CD4-positive, alpha-beta T cell (primary cell): Measurements from ENCODE around the gene AAMP. TPM values are rescaled to one million over a fixed set of nuclear protein-coding genes. Genes with fewer than 3 reads are reported as not detected.

ENCODE experiments used
- ATAC-seq: fragments of 200-7000 bp; cut with Tn5 transposase; one replicate; pipeline ENCODE4 v1.10.0; 2022; ENCODE audit warnings: mild to moderate bottlenecking; ENCODE audit not compliant: poor library complexity
- CTCF ChIA-PET: fragments of 350-600 bp; sonication (Branson Sonifier 250); formaldehyde crosslinking; loops from one replicate; lab custom pipeline; 2021; ENCODE audit warnings: antibody characterized with exemption, inconsistent platforms; lab: Charles Lee
- POLR2A ChIA-PET: fragments of 350-600 bp; sonication (Branson Sonifier 250); formaldehyde crosslinking; loops from one replicate; lab custom pipeline; 2021; ENCODE audit warnings: antibody characterized with exemption, inconsistent platforms; lab: Charles Lee
- DNase-seq, 14 experiments: peaks; one replicate each; pipeline ENCODE4 v3.0.0-alpha.2; 2013 to 2020; ENCODE audit warnings: mixed read lengths in 2 of 14
- H3K27ac ChIP-seq, 2 donors: one replicate each; pipeline versions ENCODE4 v1.5.1 to v1.7.0; 2013; ENCODE audit warnings: low read length in 2 of 2, low read depth in 1 of 2, mild to moderate bottlenecking in 1 of 2
- H3K27me3 ChIP-seq, 2 experiments: 1 replicate in 1 of 2; 2 replicates in 1 of 2; pipeline versions ENCODE4 v1.6.1 to v1.7.0; 2013; ENCODE audit warnings: low read length in 2 of 2, control low read depth in 1 of 2, mild to moderate bottlenecking in 1 of 2, moderate library complexity in 1 of 2; ENCODE audit not compliant: insufficient read depth in 2 of 2, control insufficient read depth in 1 of 2
- H3K36me3 ChIP-seq: one replicate; pipeline ENCODE4 v1.6.1; 2013; ENCODE audit warnings: low read length, control low read depth; ENCODE audit not compliant: insufficient read depth
- H3K4me1 ChIP-seq: one replicate; pipeline ENCODE4 v1.6.1; 2013; ENCODE audit warnings: low read length, control low read depth; ENCODE audit not compliant: insufficient read depth
- H3K4me3 ChIP-seq: one replicate; pipeline ENCODE4 v1.5.1; 2013; ENCODE audit warnings: mild to moderate bottlenecking, low read length, moderate library complexity
- H3K9me3 ChIP-seq, 2 experiments: 1 replicate in 1 of 2; 2 replicates in 1 of 2; pipeline versions ENCODE4 v1.6.1 to v1.7.0; 2013; ENCODE audit warnings: low read length in 2 of 2, mild to moderate bottlenecking in 2 of 2, control low read depth in 1 of 2, moderate library complexity in 1 of 2; ENCODE audit not compliant: control insufficient read depth in 1 of 2, insufficient read depth in 1 of 2
- H3K27ac Mint-ChIP-seq: one replicate; pipeline ENCODE4 v1.8.0; 2020; ENCODE audit warnings: mixed read lengths
- H3K27me3 Mint-ChIP-seq: one replicate; pipeline ENCODE4 v1.8.0; 2021; ENCODE audit warnings: mixed read lengths
- H3K36me3 Mint-ChIP-seq: one replicate; pipeline ENCODE4 v1.8.0; 2021; ENCODE audit warnings: low read depth, mixed read lengths
- H3K4me1 Mint-ChIP-seq: one replicate; pipeline ENCODE4 v1.8.0; 2021; ENCODE audit warnings: low read depth, mixed read lengths
- H3K4me3 Mint-ChIP-seq: one replicate; pipeline ENCODE4 v1.8.0; 2020; ENCODE audit warnings: mild to moderate bottlenecking, mixed read lengths
- H3K9me3 Mint-ChIP-seq: one replicate; pipeline ENCODE4 v1.8.0; 2020; ENCODE audit warnings: mixed read lengths
- intact Hi-C, 2 experiments: fragments of 100-400 bp; cut with DNase I in 1 of 2; cut with micrococcal nuclease in 1 of 2; formaldehyde crosslinking; loops; one replicate each; pipeline versions ENCODE4 v1.15.1 to v1.9.0; 2023 to 2025; cut with DNase I, micrococcal nuclease
- total RNA-seq, 174 experiments: library from RNA in 2 of 174; stranded (reverse) in 2 of 174; gene quantifications; one replicate each; pipeline ENCODE4 v1.2.3 and lab custom pipeline; 2021 to 2026
- TF ChIP-seq, protein P1 (sequence below): fragments of 200-600 bp; IDR thresholded peaks from one replicate; pipeline ENCODE4 v1.8.0; 2022; ENCODE audit warnings: antibody characterized with exemption, mild to moderate bottlenecking

The AAMP gene
- total RNA-seq, 2 experiments from 2014 or later = 40.2 to 42.5 TPM

DNA sequence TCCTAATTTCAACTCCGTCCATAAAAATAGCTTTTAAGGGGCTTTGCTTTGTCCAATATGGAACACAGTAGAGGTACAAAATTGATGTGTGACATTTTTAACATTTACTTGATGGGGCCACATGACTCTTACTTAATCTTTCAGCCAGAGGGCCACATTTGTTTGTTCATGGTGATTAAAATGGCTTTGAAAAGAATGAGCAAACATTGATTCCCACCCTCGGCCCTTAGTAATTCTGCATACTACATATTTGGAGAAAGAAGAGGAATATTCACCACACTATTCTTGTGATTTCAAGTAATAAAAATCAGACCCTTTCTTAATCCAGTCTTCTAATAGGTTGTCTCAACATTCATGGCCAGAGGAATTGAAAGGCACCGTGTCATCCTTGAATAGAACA lies 35.4 kb downstream of the AAMP start:
- ChIA-PET POLR2A (interaction anchor here (0.7 to 1.4 kb wide), 2 partner anchors 13 to 425 kb away, joined by 3 to 5 read pairs; partner anchors contain the start of genes BCS1L and ZNF142), CTCF (no interaction called here)
- ATAC-seq (no peak), DNase-seq (no peak)
- Mint-ChIP-seq H3K27me3 (no peaks in the 10 kb centered on the region), H3K27ac (no peak overlapping the region), H3K36me3 (peaks cover 92% of the 10 kb centered on the region), H3K4me1 (peaks cover 37% of the 10 kb centered on the region), H3K4me3 (no peak overlapping the region), H3K9me3 (no peaks in the 10 kb centered on the region)
- TF ChIP-seq, protein P1, sequence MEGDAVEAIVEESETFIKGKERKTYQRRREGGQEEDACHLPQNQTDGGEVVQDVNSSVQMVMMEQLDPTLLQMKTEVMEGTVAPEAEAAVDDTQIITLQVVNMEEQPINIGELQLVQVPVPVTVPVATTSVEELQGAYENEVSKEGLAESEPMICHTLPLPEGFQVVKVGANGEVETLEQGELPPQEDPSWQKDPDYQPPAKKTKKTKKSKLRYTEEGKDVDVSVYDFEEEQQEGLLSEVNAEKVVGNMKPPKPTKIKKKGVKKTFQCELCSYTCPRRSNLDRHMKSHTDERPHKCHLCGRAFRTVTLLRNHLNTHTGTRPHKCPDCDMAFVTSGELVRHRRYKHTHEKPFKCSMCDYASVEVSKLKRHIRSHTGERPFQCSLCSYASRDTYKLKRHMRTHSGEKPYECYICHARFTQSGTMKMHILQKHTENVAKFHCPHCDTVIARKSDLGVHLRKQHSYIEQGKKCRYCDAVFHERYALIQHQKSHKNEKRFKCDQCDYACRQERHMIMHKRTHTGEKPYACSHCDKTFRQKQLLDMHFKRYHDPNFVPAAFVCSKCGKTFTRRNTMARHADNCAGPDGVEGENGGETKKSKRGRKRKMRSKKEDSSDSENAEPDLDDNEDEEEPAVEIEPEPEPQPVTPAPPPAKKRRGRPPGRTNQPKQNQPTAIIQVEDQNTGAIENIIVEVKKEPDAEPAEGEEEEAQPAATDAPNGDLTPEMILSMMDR = no peak
- Histone ChIP-seq H3K4me1 (peaks cover 29% of the 10 kb centered on the region), H3K36me3 (peaks cover 94% of the 10 kb centered on the region), H3K27me3 (no peaks in the 10 kb centered on the region), H3K9me3 (no peaks in the 10 kb centered on the region), H3K27ac (no peak overlapping the region), H3K4me3 (no peak overlapping the region)
- intact Hi-C loops = no loop called here

DNA sequence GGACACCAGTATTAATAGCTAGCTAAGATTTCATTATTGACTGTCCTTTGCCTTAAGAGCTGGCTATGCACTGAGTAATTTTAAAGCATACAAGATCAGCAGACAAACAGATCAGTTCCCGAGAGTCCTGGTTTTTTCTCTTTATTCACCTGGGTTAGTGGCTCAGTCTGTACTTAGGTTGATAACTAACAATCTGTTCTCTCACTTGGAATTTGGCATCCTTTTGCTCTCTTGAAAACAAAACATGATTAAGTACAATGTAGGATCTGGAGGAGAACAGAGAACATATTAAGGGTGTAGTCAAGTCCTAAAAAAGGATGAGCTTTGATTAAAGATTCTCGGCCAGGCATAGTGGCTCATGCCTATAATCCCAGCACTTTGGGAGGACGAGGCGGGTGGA lies 36.4 kb downstream of the AAMP start:
- CTCF ChIA-PET = no interaction called here
- H3K36me3 Mint-ChIP-seq = peaks cover 92% of the 10 kb centered on the region

DNA sequence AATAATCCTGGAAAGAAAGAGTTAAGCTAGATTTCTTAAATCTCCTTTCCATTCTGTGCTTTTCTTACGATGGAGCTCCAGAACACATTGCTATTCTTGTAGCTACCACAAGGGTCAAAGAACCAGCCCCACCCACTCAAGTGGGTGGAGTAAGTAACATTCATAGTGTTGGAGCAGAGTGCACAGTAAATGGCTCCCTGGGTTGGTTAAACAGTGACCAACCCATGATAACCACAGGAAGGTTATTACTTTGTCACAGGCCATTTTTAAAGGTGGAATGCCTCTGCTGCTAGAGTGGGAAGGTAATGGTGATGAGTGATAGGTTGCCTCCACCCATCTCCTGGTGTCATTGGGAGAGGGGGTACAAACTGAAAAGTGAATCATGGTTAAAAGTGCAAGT lies 39.1 kb downstream of the AAMP start:
- Mint-ChIP-seq H3K4me3 (peak overlapping the region; percentile 37), H3K9me3 (no peaks in the 10 kb centered on the region), H3K4me1 (peaks cover 68% of the 10 kb centered on the region), H3K36me3 (peaks cover 92% of the 10 kb centered on the region), H3K27ac (peak overlapping the region; percentile 91), H3K27me3 (no peaks in the 10 kb centered on the region)
- Histone ChIP-seq H3K9me3 (no peaks in the 10 kb centered on the region), H3K4me1 (peaks cover 55% of the 10 kb centered on the region), H3K27ac (peak overlapping the region; percentile 51 to 60), H3K27me3 (no peaks in the 10 kb centered on the region), H3K4me3 (no peak overlapping the region), H3K36me3 (peaks cover 84% of the 10 kb centered on the region)
- ATAC-seq = peak; percentile 55
- ChIA-PET CTCF (interaction anchor here (0.7 to 1.8 kb wide), 6 partner anchors 8 to 39 kb away, joined by 3 to 9 read pairs (median 4); partner anchors contain the start of genes AAMP and PNKD), POLR2A (interaction anchor here (1.0 to 7.8 kb wide), 4 partner anchors 8 to 55 kb away, joined by 3 to 64 read pairs (median 5); partner anchors contain the start of genes AAMP, ARPC2 and PNKD)
- intact Hi-C loops = no loop called here
- peak in 5 of 14 experiments; percentile 12 to 70 (median 59) for DNase-seq
- TF ChIP-seq, protein P1 = peak; percentile 26

More for the DNA sequence above, 36.4 kb downstream of the AAMP start:
- peaks cover 47% of the 10 kb centered on the region for H3K4me1 Mint-ChIP-seq
- Histone ChIP-seq H3K27ac (no peak overlapping the region), H3K9me3 (no peaks in the 10 kb centered on the region), H3K4me3 (no peak overlapping the region), H3K27me3 (no peaks in the 10 kb centered on the region), H3K36me3 (peaks cover 91% of the 10 kb centered on the region), H3K4me1 (peaks cover 32% of the 10 kb centered on the region)
- H3K27me3 Mint-ChIP-seq = no peaks in the 10 kb centered on the region
- TF ChIP-seq, protein P1 = no peak
- intact Hi-C loops = loop anchor here in 1 of 2 experiments (2.0 kb wide), 1 partner anchor 15 kb away; no protein-coding TSS in a partner anchor
- H3K27ac Mint-ChIP-seq = peak overlapping the region; percentile 55
- H3K4me3 Mint-ChIP-seq = no peak overlapping the region
- DNase-seq (no peak), ATAC-seq (no peak)
- H3K9me3 Mint-ChIP-seq = no peaks in the 10 kb centered on the region
- POLR2A ChIA-PET = interaction anchor here (0.8 to 1.4 kb wide), 2 partner anchors 12 to 51 kb away, joined by 4 to 5 read pairs; no protein-coding TSS in a partner anchor
